ENCODE results near the gene BLZF1. TPM values are rescaled to one million over a fixed set of nuclear protein-coding genes. Genes with fewer than 3 reads are reported as not detected.

Gene BLZF1
- total and polyA plus RNA-seq, 2 of the 8 experiments (the other 6 are each of a cell fraction or from before 2014, with no cell fraction given), result 1.8 to 10.3 TPM

DNA sequence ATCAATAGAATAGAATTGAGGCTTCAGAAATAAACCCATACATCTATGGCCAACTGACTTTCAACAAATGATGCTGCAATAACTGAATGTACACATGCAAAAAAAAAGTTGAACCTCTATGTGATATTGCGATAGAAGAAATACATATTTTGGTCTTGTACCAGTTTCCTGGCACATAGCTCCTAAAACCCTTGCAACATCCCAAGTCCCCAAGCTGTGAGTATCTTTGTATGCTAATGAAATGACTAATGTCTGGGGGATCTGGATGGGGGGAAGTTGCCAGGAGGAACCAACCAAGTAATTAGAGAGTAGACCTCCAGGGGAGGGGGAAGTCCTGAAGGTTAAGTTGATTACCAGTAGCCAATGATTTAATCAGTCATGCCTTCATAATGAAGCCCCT lies 24.4 kb downstream of the BLZF1 start:
- H3K9me3 ChIP-seq (ENCODE audit: insufficient read depth in 2 of 2, low read depth in 1 of 2, low read length in 1 of 2), result no peaks in the 10 kb centered on the region
- H3K23me2 ChIP-seq (ENCODE audit: low read depth, low read length), result no peaks in the 10 kb centered on the region
- ChIA-PET CTCF (ENCODE audit: partially characterized antibody) (no interaction called here), POLR2A (ENCODE audit: partially characterized antibody) (no interaction called here)
- peaks cover 0 to 8% (median 4%) of the 10 kb centered on the region in 4 experiments; a peak in 4 of 8 replicates for H3K36me3 ChIP-seq (ENCODE audit: control insufficient read depth in 2 of 4, insufficient read depth in 4 of 4, low read length in 3 of 4)
- no peak overlapping the region for H3K23ac ChIP-seq (ENCODE audit: insufficient read length)
- no peak overlapping the region for H3K27ac ChIP-seq (ENCODE audit: low read depth, low read length)
- no peak overlapping the region for H2BK20ac ChIP-seq (ENCODE audit: low read length)
- no peak overlapping the region for H3K4me3 ChIP-seq (ENCODE audit: extremely low read depth in 1 of 4, insufficient read depth in 2 of 4, low read depth in 3 of 4, low read length in 4 of 4)
- H2AK5ac ChIP-seq (ENCODE audit: low read depth, low read length), result no peak overlapping the region
- no peaks in the 10 kb centered on the region for H4K20me1 ChIP-seq (replicated peaks in 1 of 2; ENCODE audit: control insufficient read depth in 1 of 2, insufficient read depth in 2 of 2, low read length in 2 of 2)
- H3K9ac ChIP-seq (replicated peaks in 1 of 4; ENCODE audit: extremely low read depth in 1 of 4, low read depth in 3 of 4, low read length in 3 of 4), result no peak overlapping the region
- H3K56ac ChIP-seq (replicated peaks; ENCODE audit: insufficient read length, low read depth, low read length), result no peak overlapping the region
- H2BK5ac ChIP-seq (ENCODE audit: low read depth, low read length), result no peak overlapping the region
- no peaks in the 10 kb centered on the region for H3K4me1 ChIP-seq (replicated peaks in 1 of 4; ENCODE audit: control insufficient read depth in 3 of 4, insufficient read depth in 4 of 4, low read length in 3 of 4)
- no peak overlapping the region for H3K4me2 ChIP-seq (ENCODE audit: insufficient read depth in 1 of 2, low read depth in 2 of 2, low read length in 2 of 2)
- no peak overlapping the region for H2BK120ac ChIP-seq (replicated peaks; ENCODE audit: low read depth, low read length)
- H2AFZ ChIP-seq (ENCODE audit: low read length), result no peak overlapping the region
- no peak overlapping the region for H2BK12ac ChIP-seq (ENCODE audit: low read depth, low read length)
- 100% methylated on average over 1 of the region's 1 CpG; no CpG with 5 or more reads in 1 of the 2 experiments for WGBS, 2 experiments (ENCODE audit: extremely low coverage in 1 of 2, insufficient coverage in 1 of 2, insufficient read length in 1 of 2, insufficient replicate concordance in 2 of 2, low coverage in 1 of 2, low lambda C conversion rate in 2 of 2, missing lambda C conversion rate in 1 of 2)
- H4K8ac ChIP-seq (ENCODE audit: extremely low read depth, insufficient read depth, low read length), result no peak overlapping the region
- H4K91ac ChIP-seq (replicated peaks; ENCODE audit: insufficient read length, low read length), result no peak overlapping the region
- DNase-seq (ENCODE audit: low read depth in 1 of 2, low spot score in 2 of 2) (no peak), FAIRE-seq (no peak)
- H3K4ac ChIP-seq (replicated peaks; ENCODE audit: insufficient read length, low read depth, low read length), result no peak overlapping the region
- H2BK15ac ChIP-seq (ENCODE audit: low read length), result no peak overlapping the region
- H3K79me1 ChIP-seq (ENCODE audit: low read depth, low read length), result no peaks in the 10 kb centered on the region
- no peak overlapping the region for H3K18ac ChIP-seq (ENCODE audit: extremely low read depth, low read length)
- H3K27me3 ChIP-seq (replicated peaks in 1 of 4; ENCODE audit: control insufficient read depth in 3 of 4, extremely low read depth in 1 of 4, insufficient read depth in 3 of 4, low read length in 3 of 4), result no peaks in the 10 kb centered on the region
- H3K79me2 ChIP-seq (ENCODE audit: control insufficient read depth in 1 of 2, insufficient read depth in 2 of 2, low read length in 2 of 2), result no peaks in the 10 kb centered on the region
- TF ChIP-seq CEBPB (IDR thresholded peaks at IDR 0.05; ENCODE audit: low read depth, low read length) (no peak), TEAD4 (IDR thresholded peaks at IDR 0.05; ENCODE audit: low read depth, low read length) (no peak), RFX5 (IDR thresholded peaks at IDR 0.05; ENCODE audit: borderline replicate concordance, low read depth, low read length) (no peak)
- H3K14ac ChIP-seq (ENCODE audit: insufficient read length), result no peak overlapping the region
- no peak overlapping the region for H4K5ac ChIP-seq (ENCODE audit: insufficient read length, low read depth, low read length)
